DLD1 (cell line): ENCODE data around the gene RTN3.

ENCODE experiments used
- in situ Hi-C: cut with HindIII; loops from 2 replicates; pipeline ENCODE4 v1.10.0; 2017; ENCODE audit warnings: low sequenced_read_pairs

Gene RTN3

GRCh38 chr11:63736864-63737263 lies 55.6 kb downstream of the RTN3 start:
- in situ Hi-C loops = loop anchor here (10.0 kb wide), 1 partner anchor 338 kb away; no protein-coding TSS in a partner anchor

- in situ Hi-C loops = loop anchor here (10.0 kb wide), 1 partner anchor 337 kb away; no protein-coding TSS in a partner anchor
Observed at GRCh38 chr11:63737718-63738117, 56.4 kb downstream of the RTN3 start.

GRCh38 chr11:63738720-63739360 lies 57.5 kb downstream of the RTN3 start:
- in situ Hi-C loops = loop anchor here (10.0 kb wide), 1 partner anchor 336 kb away; no protein-coding TSS in a partner anchor

- in situ Hi-C loops = no loop called here
Observed at GRCh38 chr11:63745304-63746170, 64.2 kb downstream of the RTN3 start.

GRCh38 chr11:63747011-63747410 lies 65.7 kb downstream of the RTN3 start:
- in situ Hi-C loops = no loop called here

- in situ Hi-C loops = no loop called here
Observed at GRCh38 chr11:63749624-63750023, 68.3 kb downstream of the RTN3 start.

- in situ Hi-C loops = no loop called here
Observed at GRCh38 chr11:63756919-63757761, 75.8 kb downstream of the RTN3 start.

- in situ Hi-C loops = no loop called here
Observed at GRCh38 chr11:63760487-63761079, 79.3 kb downstream of the RTN3 start.

GRCh38 chr11:63761188-63761587 lies 79.9 kb downstream of the RTN3 start:
- in situ Hi-C loops = no loop called here

GRCh38 chr11:63761931-63762653 lies 80.8 kb downstream of the RTN3 start:
- in situ Hi-C loops = no loop called here

- in situ Hi-C loops = no loop called here
Observed at GRCh38 chr11:63762654-63763495, 81.6 kb downstream of the RTN3 start.

- in situ Hi-C loops = no loop called here
Observed at GRCh38 chr11:63763496-63764339, 82.4 kb downstream of the RTN3 start.

GRCh38 chr11:63764340-63764678 lies 83.0 kb downstream of the RTN3 start:
- in situ Hi-C loops = no loop called here

GRCh38 chr11:63764679-63765647 lies 83.7 kb downstream of the RTN3 start:
- in situ Hi-C loops = no loop called here

GRCh38 chr11:63765688-63766241 lies 84.5 kb downstream of the RTN3 start:
- in situ Hi-C loops = no loop called here

GRCh38 chr11:63766531-63767235 lies 85.4 kb downstream of the RTN3 start:
- in situ Hi-C loops = no loop called here

- in situ Hi-C loops = no loop called here
Observed at GRCh38 chr11:63767267-63767564, 85.9 kb downstream of the RTN3 start.
